GF-D8 (cell line): ENCODE results near the gene MGAM2.
"Not testable (repeated sequence)": the region's sequence is repeated elsewhere in the genome, so short reads cannot be mapped to it uniquely, and the experiment has no call there.

ENCODE experiments used
- DNase-seq: peaks from one replicate; lab custom pipeline; 2025; lab: John Stamatoyannopoulos, UW

Gene MGAM2

GRCh38 chr7:142111499-142111898 lies at the start of gene MGAM2:
Gene MGAM2 (plus strand): TSS chr7:142111718. CDS start chr7:142116874, 5,156 bp downstream.
- no peak for DNase-seq

- DNase-seq = no peak
Observed at GRCh38 chr7:142063551-142064442, 47.7 kb upstream of the MGAM2 start.

- DNase-seq = no peak
Observed at GRCh38 chr7:142066536-142066935, 45.0 kb upstream of the MGAM2 start.

GRCh38 chr7:142077762-142078161 lies 33.8 kb upstream of the MGAM2 start:
- DNase-seq = no peak

- DNase-seq = no peak
Observed at GRCh38 chr7:142083605-142084004, 27.9 kb upstream of the MGAM2 start.

GRCh38 chr7:142085428-142085827 lies 26.1 kb upstream of the MGAM2 start:
- no peak for DNase-seq

- DNase-seq = no peak
Observed at GRCh38 chr7:142088022-142088714, 23.4 kb upstream of the MGAM2 start.

GRCh38 chr7:142089035-142089434 lies 22.5 kb upstream of the MGAM2 start:
- DNase-seq = no peak

GRCh38 chr7:142091961-142092360 lies 19.6 kb upstream of the MGAM2 start:
- DNase-seq = no peak

- DNase-seq = no peak
Observed at GRCh38 chr7:142094861-142095260, 16.7 kb upstream of the MGAM2 start.

- no peak for DNase-seq
Observed at GRCh38 chr7:142097571-142097970, 13.9 kb upstream of the MGAM2 start.

GRCh38 chr7:142098004-142098403 lies 13.5 kb upstream of the MGAM2 start:
- DNase-seq = no peak

- not testable (repeated sequence) for DNase-seq
Observed at GRCh38 chr7:142099347-142099746, 12.2 kb upstream of the MGAM2 start.

- no peak for DNase-seq
Observed at GRCh38 chr7:142100634-142101033, 10.9 kb upstream of the MGAM2 start.

- not testable (repeated sequence) for DNase-seq
Observed at GRCh38 chr7:142101794-142102193, 9.7 kb upstream of the MGAM2 start.

GRCh38 chr7:142104550-142105527 lies 6.7 kb upstream of the MGAM2 start:
- DNase-seq = peak; percentile 84

GRCh38 chr7:142108728-142109505 lies 2.6 kb upstream of the MGAM2 start:
- no peak for DNase-seq

GRCh38 chr7:142110098-142110497 lies 1.4 kb upstream of the MGAM2 start:
- no peak for DNase-seq

GRCh38 chr7:142110638-142111037 lies 880 bp upstream of the MGAM2 start:
- no peak for DNase-seq

- no peak for DNase-seq
Observed at GRCh38 chr7:142112086-142112485, 568 bp downstream of the MGAM2 start.

GRCh38 chr7:142114207-142114606 lies 2.7 kb downstream of the MGAM2 start:
- DNase-seq = no peak
